Endometrium (tissue), 2 donors: ENCODE results near the gene SNTG2.

Experiments used
- FAIRE-seq: peaks from 2 replicates; lab custom pipeline; 2012; peaks lifted over from hg19 to GRCh38; lab: Jason Lieb, UNC
- donor health status: control.
- donor health status: control.

Gene SNTG2

GRCh38 chr2:1283020-1283801, 332.6 kb downstream of the SNTG2 start:
- no peak for FAIRE-seq

DNA sequence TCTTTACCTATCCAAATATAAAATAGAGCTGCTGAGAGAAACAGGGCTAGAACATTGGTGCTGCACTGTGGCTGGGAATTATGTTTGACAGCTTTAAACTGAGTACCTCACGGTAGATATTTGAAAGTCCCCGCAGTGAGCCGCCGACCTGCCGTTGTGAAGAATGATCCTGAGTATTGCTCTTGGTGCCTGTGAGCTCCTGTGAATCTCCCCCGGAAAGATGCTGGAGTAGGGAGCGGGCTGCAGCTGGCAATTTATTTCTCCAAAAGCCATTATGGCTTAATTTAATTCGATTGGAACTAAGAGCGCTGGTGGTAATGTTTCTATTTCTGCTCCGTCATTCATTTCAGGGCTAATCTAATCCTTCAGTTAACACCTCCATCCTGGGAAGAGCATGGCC, 333.2 kb downstream of the SNTG2 start:
- FAIRE-seq, result no peak

DNA sequence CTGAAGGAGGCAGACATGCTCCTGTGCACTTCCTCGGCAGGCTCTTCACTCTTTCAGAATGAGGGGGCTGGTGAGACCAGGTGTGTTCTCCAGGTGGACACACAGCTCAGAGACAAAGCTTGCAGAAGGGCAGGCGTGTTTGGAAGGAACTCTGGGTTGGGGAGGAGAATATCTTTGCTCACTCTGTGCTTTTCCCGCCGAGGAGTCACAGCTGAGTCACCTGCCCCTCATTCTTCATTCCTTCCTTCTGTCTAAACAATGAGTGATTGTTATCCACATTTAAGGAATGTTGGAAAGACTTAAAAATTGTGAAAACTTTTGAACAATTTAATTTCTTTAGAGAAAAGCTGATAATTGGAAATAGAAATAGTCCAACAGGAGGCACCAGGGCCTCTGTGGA, 336.3 kb downstream of the SNTG2 start:
- no peak for FAIRE-seq

GRCh38 chr2:1287427-1287826, 336.8 kb downstream of the SNTG2 start:
- no peak for FAIRE-seq

DNA sequence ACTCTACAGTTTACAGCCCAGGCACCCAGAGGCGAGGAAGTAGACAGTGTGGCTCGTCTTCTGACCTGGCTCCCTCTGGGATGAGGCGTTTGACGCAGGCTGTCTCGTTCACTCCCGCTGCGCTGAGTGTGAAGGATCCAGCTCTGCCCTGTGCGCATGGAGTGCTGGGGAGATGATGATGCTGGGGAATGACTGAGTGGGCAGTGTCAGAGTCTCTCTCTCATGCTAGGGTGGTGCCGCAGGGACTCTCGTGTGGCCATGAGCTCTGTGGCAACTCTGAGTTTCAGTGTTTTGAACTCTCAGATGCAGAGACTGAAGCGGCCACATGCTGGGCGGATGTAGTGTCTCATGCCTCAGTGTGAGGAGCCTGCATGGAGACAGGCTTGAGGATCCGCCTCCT, 344.3 kb downstream of the SNTG2 start:
- FAIRE-seq, result no peak

DNA sequence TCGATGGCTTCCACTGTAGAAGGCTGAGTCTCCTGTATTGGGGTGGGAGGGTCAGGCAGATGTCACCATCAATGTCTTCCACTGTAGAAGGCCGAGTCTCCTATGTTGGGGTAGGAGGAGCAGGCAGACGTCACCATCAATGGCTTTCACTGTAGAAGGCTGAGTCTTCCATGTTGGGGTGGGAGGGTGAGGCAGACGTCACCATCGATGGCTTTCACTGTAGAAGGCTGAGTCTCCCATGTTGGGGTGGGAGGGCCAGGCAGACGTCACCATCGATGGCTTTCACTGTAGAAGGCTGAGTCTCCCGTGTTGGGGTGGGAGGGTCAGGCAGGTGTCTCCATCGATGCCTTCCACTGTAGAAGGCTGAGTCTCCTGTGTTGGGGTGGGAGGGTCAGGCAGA, 345.1 kb downstream of the SNTG2 start:
- no peak for FAIRE-seq

GRCh38 chr2:1297372-1298159, 346.9 kb downstream of the SNTG2 start:
- no peak for FAIRE-seq

DNA sequence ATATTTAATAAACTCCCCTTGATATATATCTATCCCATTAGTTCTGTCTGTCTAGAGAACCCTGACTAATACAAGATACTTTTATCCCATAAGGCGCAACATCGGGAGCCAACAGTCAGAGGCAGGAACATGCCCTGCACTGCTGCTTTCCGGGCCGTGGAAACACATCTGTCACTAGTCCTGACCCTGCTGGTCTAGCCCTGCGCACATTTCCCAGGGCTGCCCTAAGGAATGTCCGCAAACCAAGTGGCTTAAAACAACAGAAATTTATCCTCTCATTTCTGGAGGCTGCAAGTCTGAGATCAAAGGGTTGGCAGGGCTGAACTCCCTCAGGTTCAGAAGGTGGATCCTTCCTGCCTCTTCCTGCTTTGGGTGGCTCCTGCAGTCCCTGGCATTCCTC, 348.4 kb downstream of the SNTG2 start:
- FAIRE-seq, result no peak

DNA sequence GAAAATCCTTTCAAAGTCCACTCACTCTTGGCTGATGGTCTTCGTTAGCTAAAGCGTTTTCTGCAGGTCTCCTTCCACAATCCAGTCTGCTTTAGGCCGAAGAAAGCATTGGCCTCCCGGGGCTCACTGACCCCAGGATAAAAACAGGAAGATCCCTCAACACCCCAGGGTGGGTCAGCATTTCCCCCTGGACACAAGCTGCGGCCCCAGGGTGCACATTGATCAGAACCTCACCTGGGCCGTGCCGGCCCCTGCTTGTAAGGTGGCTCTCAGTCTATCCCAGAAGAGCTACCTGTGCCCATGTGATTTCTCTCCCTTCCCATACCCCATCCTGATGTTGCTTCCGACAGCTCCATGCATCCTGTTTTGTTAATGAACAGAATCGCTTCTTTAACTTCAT, 349.6 kb downstream of the SNTG2 start:
- no peak for FAIRE-seq

DNA sequence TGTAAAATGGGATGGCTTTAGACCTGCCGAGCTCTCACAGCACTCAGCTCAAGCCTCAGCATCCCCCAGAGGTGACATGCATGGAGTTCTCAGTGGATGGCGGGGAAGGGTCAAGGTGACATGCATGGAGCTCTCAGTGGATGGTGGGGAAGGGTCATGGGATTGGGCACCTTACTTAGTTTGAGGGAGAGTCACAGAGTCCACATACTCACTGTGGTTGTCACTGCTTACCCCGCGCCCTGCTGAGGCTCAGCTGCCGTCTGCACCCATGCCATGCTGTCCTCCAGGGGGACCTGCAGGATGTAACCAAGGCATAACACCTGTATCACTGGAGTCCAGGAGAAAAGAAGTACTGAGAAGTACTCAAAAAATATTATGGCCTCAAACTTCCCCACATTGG, 350.4 kb downstream of the SNTG2 start:
- FAIRE-seq, result no peak

DNA sequence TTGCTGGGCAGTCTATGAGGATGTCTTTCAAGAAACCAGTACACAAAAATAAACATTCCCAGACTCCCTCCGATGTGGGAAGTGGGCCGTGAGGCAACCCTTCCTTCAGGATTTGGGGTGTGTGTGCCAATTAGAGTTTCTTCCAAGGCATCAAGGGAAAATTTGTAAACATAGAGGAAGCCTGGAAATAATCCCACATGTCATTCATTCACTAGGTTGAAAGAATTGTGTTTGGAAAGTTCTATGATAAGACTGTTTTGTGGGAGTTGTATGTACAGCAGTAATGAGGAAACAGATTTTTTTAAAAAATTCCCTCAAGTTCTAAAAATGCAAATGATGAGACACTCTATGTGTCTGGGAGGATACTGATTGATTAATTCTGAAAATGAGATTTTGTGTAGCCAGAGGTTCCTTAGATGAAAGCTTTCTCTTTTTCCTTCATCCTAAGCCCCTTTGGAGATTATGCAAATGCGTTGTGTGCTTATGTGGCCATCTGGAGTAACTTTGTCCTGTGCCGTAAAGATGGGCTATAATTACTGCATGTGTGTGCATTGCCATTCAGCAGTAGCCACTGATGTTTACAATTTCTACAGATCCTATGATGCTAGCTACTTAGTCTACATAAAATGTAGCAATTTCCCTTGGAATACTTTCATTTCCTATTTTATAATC, 354.8 kb downstream of the SNTG2 start:
- no peak for FAIRE-seq

DNA sequence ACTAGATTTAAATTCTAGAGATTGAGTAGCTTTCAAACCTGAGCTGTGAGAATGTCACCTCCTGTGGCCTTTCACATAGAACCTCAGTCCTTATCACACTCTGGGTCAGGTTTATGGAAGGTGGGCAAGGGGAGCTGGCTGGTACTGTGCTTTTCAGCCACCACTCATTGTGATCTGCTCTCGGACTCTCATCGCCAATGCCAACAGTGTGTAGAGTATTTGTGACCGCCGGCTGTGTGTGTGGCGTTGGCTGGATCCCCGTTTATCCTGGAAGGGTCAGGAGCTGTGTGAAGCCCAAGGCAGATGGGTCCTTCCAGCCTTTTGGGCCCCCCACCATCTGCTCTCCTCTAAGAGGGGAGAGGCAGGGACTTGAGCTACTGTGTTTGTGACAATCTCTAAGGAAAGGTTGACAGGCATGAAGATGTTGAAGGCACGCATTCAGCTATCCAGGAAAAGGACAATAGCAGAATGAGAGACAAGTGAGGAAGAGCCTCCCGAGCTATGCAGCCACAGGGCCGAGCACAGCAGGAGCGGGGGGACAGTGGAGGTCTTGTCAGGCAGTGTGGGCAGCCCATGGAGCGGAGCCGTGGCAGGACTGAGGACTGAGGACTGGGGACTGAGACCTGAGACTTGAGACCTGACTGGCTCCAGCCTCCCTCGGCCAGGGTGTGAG, 355.5 kb downstream of the SNTG2 start:
- FAIRE-seq, result no peak

DNA sequence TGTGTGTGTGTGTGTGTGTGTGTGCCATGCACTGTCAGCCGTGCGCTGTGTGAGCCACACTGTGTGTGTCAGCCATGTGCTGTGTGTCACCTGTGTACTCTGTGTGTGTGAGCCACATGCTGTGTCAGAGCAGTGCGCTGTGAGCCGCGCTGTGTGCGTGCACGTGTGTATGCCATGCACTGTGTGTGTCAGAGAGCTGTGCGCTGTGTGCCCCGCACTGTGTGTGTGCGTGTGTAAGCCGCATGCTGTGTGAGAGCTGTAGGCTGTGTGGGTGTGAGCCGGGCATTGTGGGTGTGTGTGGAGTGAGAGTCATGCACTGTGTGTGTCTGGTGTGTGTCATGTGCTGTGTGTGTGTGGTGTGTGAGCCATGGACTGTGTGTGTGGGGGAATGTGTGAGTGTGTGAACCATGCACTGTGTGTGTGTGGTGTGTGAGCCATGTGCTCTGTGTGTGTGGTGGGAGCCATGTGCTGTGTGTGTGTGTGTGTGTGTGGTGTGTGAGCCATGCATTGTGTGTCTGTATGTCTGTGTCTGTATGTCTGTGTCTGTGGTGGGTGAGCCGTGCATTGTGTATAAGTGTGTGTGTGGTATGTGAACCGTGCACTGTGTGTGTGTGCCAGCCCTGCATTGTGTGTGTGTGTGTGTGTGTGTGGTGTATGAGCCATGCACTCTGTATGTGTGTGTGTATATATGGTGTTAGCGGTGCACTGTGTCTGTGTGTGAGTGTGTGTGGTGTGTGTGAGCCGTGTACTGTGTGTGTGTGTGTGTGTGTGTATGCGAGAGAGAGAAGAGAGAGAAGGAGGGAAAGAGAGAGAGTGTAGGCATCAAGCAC, 356.3 kb downstream of the SNTG2 start:
- no peak for FAIRE-seq

DNA sequence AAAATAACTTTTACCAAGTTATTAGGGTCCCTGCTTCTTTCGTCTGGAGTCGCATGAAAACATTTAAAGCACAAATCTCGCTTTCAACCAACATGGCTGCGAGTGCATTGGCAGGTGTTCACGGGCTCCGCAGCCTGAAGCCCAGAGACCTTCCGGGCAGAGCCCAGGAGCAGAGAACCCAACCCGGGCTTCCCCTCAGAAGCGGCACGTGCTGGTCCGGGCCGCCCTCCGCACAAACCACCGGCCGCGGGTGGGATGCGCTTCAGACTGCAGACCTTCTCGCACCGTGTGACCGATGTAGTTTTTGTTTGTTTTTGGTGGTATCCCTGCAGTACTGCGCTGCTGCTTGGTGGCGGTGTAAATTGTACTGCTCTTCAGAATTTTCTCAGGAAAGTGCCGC, 357.0 kb downstream of the SNTG2 start:
- no peak for FAIRE-seq

GRCh38 chr2:1308678-1309077, 358.0 kb downstream of the SNTG2 start:
- FAIRE-seq, result no peak

- no peak for FAIRE-seq
Observed at GRCh38 chr2:1309507-1309906, 358.9 kb downstream of the SNTG2 start.

DNA sequence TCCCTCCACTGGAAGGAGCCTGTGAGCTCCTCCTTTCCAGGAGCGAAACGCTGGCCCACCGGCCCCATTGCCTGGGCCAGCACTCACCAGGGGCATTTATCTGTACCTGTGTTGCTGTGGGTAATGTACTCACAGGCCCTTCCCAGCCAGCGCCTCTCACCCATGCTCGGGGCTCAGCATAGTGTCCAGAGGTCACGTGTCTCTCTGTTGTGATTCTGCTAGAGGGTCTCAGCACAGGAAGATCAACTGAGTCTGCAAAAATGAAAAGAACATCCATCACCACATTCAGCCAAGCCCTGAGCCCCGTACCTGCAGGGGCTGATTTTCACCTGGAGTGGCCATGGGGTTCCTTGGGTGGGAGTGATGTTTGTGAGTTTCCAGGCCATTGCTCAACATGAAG, 359.6 kb downstream of the SNTG2 start:
- no peak for FAIRE-seq

- FAIRE-seq, result no peak
Observed at GRCh38 chr2:1310866-1311265, 360.2 kb downstream of the SNTG2 start.

- FAIRE-seq, result no peak
Observed at GRCh38 chr2:1313240-1313924, 362.7 kb downstream of the SNTG2 start.

DNA sequence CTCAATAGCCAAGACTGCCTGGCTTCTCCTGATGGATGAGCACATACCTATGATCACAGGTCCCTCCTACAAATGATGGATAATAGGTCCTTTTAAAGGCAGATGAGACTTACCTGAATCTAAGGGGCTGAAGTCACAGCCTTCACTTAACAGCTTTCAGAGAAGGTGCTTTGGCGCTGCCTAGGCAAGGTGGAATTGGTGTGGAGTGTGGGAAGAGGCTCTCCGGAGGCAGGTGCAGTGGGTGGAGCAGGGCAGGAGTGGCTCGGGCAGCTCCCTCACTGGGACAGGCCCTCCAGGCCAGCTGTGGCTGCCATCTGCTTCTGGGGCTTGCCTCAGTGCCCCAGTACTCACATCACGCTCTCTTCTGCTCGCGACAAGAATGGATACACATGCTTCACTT, 363.6 kb downstream of the SNTG2 start:
- FAIRE-seq, result no peak

DNA sequence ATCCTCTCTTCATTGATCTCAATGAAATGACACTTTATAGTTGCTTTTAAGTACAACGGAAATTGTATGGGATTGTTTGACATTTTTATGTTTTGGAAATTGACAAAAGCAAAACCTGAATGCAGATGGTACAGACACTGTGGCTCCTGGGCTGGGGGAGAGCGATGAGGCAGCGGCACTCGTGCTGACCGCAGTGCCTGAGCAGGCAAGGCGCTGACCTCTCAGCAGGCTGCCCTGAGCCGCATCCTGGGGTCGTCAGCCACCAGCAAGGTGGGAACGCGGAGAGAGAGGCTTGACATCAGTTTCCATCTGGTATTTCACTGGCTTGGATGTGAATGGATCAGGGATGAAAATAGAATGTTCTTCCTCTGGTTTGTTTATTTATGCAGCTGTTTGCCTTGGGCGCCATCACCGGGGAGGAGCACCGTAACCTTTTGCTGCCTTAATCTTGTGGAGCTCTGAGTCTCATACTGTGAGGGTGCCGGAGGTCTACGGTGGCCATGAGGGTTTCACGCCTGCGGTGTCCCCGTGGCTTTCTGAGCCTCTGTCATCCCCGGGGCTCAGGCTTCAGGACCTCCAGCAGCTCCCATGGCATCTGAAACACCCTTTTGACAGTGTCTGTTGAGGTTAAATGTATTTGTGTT, 367.8 kb downstream of the SNTG2 start:
- no peak for FAIRE-seq
